ENCODE data around the gene TLE5. TPM values are rescaled to one million over a fixed set of nuclear protein-coding genes. Genes with fewer than 3 reads are reported as not detected.

Gene TLE5
- total and polyA plus RNA-seq, 2 of the 4 experiments (the other 2 are of a cell fraction): 119 to 407 TPM

DNA sequence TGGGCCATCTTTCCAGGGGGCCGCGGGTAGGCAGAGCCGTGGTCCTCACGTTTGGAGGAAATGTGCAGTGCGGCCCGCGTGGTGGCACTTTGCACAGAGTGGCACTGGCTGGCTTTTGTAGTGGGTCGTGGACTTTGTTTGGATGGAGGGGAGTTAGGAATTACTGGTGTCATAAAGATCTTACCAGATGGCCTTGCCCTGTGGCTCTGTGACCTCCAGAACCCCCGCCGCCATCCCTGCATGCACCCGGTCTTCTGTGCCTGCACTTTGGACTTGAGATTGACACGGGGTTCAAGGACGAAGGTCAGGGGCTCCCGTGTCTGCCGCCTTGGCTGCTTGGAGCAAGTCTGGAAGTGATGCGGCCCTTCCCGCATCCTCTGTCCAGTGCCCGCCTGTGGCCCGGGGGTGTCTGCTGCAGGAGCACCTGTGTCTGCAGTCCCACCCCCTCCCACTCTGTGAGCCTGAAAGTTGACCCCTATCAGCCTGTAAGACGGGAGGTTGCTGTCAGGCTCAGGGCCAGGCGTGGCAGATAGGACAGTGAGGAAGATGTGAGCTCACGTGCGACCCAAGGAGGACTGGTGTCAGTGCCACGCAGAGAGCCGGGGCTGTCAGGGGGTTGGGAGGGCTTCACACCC, 34.1 kb upstream of the TLE5 start:
- H3K18ac ChIP-seq (ENCODE audit: low read depth, low read length): no peak overlapping the region
- intact Hi-C loops (cut with micrococcal nuclease): no loop called here

More for the DNA sequence above, 34.1 kb upstream of the TLE5 start:
- Histone ChIP-seq H3K4me1 (ENCODE audit: control insufficient read depth, insufficient read depth, low read length) (peaks cover 22% of the 10 kb centered on the region), H3K14ac (replicated peaks; ENCODE audit: low read depth, low read length) (0 out of 2 replicates have a peak overlapping the region, but pooled peaks have one; percentile 14), H3K9me3 (ENCODE audit: control insufficient read depth, insufficient read depth, low read length) (no peaks in the 10 kb centered on the region), H2BK120ac (ENCODE audit: low read depth, low read length) (no peak overlapping the region), H3K36me3 (ENCODE audit: control insufficient read depth, insufficient read depth, low read length) (no peaks in the 10 kb centered on the region), H4K20me1 (ENCODE audit: insufficient read depth, low read length) (peaks cover 70% of the 10 kb centered on the region), H3K27me3 (ENCODE audit: control insufficient read depth, insufficient read depth, low read length) (no peaks in the 10 kb centered on the region), H3K4me3 (ENCODE audit: insufficient read depth, low read depth, low read length) (peak overlapping the region; percentile 99), H4K8ac (ENCODE audit: low read depth in 2 of 2, low read length in 2 of 2) (no peak overlapping the region; a peak in 1 of 4 replicates), H2AFZ (replicated peaks; ENCODE audit: low read length, poor library complexity) (no peak overlapping the region), H3K79me1 (ENCODE audit: low read depth in 1 of 2, low read length in 2 of 2) (peaks cover 4 to 58% of the 10 kb centered on the region in 2 experiments; a peak in 3 of 4 replicates), H3K56ac (ENCODE audit: extremely low read depth, insufficient read depth, low read length) (no peak overlapping the region), H2BK20ac (ENCODE audit: low read depth, low read length) (no peak overlapping the region), H3K9me1 (ENCODE audit: insufficient read depth, low read length) (peaks cover 12% of the 10 kb centered on the region; the same call in 1 of the 2 replicates), H2AK5ac (ENCODE audit: low read depth, low read length) (0 out of 2 replicates have a peak overlapping the region, but pooled peaks have one; percentile 62), H4K91ac (ENCODE audit: insufficient read depth, low read depth, low read length) (no peak overlapping the region), H2BK5ac (ENCODE audit: low read depth, low read length, poor library complexity, severe bottlenecking) (no peak overlapping the region), H3K27ac (ENCODE audit: insufficient read depth, low read length) (no peak overlapping the region), H3K9ac (ENCODE audit: low read depth, low read length) (peak overlapping the region; percentile 91), H2AK9ac (replicated peaks; ENCODE audit: low read depth, low read length, poor library complexity) (peak overlapping the region; percentile 99), H3K4me2 (ENCODE audit: low read depth, low read length) (peak overlapping the region; percentile 98), H2BK15ac (ENCODE audit: low read depth, low read length) (no peak overlapping the region), H3K4ac (ENCODE audit: low read depth, low read length) (no peak overlapping the region), H3K23ac (ENCODE audit: low read depth, low read length) (peak overlapping the region; percentile 73; the same call in 1 of the 2 replicates), H4K5ac (ENCODE audit: low read depth, low read length) (no peak overlapping the region)
- BruUV-seq (replicated peaks): no TSS peak
- ATAC-seq (ENCODE audit: low read depth) (no peak), DNase-seq (no peak)
- CTCF ChIA-PET: interaction anchor here (1.1 kb wide), 1 partner anchor 8 kb away, joined by 3 read pairs; no protein-coding TSS in a partner anchor
- POLR2A ChIA-PET (ENCODE audit: unreplicated experiment): interaction anchor here (1.4 kb wide), 1 partner anchor 12 kb away, joined by 4 read pairs; no protein-coding TSS in a partner anchor
- WGBS, 2 experiments (ENCODE audit: extremely low coverage in 2 of 2, insufficient read length in 1 of 2): 66% methylated on average over 10 of the region's 25 CpGs; no CpG with 5 or more reads in 1 of the 2 experiments
- TF ChIP-seq RFX5 (IDR thresholded peaks at IDR 0.05; ENCODE audit: low read depth, low read length) (no peak), RAD21 (IDR thresholded peaks at IDR 0.05; ENCODE audit: low read length) (no peak), MAFK (IDR thresholded peaks at IDR 0.05; ENCODE audit: low read depth, low read length) (no peak), MAZ (IDR thresholded peaks at IDR 0.05; ENCODE audit: borderline replicate concordance, low read depth, low read length) (no peak), CEBPB (IDR thresholded peaks at IDR 0.05; ENCODE audit: low read depth, low read length) (no peak)
- TF ChIP-seq, protein P1, sequence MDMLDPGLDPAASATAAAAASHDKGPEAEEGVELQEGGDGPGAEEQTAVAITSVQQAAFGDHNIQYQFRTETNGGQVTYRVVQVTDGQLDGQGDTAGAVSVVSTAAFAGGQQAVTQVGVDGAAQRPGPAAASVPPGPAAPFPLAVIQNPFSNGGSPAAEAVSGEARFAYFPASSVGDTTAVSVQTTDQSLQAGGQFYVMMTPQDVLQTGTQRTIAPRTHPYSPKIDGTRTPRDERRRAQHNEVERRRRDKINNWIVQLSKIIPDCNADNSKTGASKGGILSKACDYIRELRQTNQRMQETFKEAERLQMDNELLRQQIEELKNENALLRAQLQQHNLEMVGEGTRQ (IDR thresholded peaks at IDR 0.05; ENCODE audit: low read depth, low read length): no peak
- TF ChIP-seq, protein P2, sequence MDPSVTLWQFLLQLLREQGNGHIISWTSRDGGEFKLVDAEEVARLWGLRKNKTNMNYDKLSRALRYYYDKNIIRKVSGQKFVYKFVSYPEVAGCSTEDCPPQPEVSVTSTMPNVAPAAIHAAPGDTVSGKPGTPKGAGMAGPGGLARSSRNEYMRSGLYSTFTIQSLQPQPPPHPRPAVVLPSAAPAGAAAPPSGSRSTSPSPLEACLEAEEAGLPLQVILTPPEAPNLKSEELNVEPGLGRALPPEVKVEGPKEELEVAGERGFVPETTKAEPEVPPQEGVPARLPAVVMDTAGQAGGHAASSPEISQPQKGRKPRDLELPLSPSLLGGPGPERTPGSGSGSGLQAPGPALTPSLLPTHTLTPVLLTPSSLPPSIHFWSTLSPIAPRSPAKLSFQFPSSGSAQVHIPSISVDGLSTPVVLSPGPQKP (IDR thresholded peaks at IDR 0.05; ENCODE audit: borderline replicate concordance, low read depth, low read length): no peak
- in situ Hi-C loops (cut with MboI; ENCODE audit: low sequenced_read_pairs): no loop called here
- dilution Hi-C loops (cut with HindIII; ENCODE audit: low sequenced_read_pairs, unreplicated experiment): no loop called here

Data from IMR-90 (cell line).